Stimulated activated CD4-positive, alpha-beta T cell treated with anti-CD3 and anti-CD28 coated beads, Interleukin-1b, Interleukin-23, amount 100 ng/mL, for 48 hours (primary cell): ENCODE data around the gene PYM1.
A peak's percentile ranks its signal among the peaks of the same experiment; 100 is the strongest.

Experiments used
- DNase-seq: peaks from one replicate; pipeline ENCODE4 v3.0.0-alpha.2; 2020

Gene PYM1

DNA sequence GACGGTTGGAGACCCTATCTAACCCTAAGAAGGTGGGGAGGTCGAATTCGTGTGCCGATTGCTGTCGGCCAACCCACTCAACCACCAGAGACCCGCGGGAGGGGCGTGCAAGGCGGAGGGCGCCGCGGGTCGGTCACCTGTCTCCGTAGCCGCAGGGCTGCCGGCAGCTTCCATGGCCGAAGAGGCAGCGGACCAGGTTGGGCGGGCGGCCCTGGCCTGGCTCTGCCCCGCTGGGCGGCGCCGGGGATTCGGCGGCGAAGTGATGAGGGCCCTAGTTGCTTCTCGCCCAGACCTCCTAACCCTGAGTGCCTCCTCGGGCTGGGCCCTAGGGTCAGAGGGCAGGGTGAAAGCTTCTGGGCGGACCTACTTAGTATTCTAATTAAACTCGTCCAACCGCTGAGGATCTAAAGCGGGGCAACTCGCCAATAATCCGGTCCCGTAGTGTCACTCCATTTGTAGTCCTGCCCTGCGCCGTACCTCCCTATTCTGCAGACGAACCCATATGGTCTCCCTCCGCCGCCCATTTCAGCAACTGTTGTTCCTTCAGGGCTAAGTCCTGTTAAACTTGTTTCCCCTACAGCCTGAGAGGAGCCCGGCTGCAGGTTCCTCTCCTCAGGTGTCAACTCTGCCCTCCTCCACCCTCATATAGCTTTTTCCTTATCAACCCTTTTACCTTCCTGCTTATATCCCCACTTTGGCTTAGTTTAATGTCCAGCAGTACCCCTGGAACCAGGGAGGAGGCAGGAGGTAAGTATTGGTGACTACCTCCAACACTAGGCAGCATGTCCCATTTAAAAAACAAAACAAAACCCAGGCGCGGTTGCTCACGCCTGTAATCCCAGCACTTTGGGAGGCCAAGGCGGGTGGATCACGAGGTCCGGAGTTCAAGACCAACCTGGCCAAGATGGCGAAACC lies at the start of gene PYM1:
TSS of gene PYM1 (minus strand) at position 307 of the 915 bp plus-strand sequence. CDS start at position 174, 133 bp downstream.
- peak; percentile 80 for DNase-seq

DNA sequence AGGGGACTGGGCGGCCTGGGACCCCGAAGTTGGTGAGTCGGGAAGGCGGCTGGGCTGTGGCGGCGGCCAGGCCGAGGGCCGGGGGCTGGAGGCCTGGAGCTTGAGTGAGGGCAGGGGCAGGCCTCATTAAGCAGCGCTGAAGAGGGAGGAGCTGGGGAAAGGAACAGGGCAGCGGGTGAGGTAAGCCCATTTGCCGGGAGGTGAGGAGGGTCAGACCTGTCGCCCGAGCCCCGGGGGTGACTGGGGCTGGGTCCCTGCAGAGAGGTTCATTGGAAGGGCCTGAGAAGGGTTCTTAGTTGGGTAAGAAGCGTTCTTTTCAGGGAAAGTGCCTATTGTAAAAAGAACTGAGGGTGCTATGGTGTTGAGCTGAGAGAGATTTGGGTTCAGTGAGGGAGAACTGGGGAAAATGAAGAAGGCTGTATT lies 46.6 kb upstream of the PYM1 start:
- DNase-seq = peak; percentile 41

DNA sequence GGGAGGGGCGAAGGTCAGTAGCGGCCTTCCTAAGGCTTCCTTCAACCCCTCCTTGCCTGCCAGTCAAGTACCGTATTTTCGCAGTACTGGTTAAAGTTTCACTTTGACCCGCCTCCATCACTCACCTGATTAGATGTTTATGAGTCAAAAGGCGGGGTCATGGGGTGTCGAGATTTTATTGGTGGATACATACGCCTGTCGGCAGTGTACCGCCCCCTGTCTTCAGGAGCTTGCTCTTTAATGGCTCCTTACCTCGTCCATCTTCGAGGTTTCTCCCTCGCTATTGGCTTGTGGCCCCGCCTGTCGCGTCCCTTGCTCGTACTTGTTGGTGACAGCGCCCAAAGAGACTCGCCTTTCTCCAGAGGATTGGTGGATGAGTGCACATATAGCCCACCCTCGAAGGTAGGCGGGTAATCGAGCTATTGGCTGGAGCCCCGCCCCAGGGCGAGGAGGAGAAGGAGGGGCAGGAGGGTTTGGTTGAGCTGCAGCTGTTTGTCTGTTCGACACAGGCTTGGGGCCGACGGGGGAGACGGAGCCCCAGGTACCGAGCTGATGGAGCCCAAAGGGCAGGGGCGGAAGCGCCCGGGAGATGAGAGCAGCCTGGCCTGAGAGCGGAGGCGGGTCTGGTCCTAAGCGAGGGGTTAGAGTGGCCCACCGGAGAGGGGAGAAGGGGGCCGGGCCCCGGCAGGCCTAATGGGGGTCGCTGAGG lies 46.1 kb upstream of the PYM1 start, which contains the start of gene RAB5B:
TSS of gene RAB5B (plus strand) at position 480 of the 709 bp plus-strand sequence. CDS start 12,883 bp downstream, outside the sequence.
- peak; percentile 99 for DNase-seq

DNA sequence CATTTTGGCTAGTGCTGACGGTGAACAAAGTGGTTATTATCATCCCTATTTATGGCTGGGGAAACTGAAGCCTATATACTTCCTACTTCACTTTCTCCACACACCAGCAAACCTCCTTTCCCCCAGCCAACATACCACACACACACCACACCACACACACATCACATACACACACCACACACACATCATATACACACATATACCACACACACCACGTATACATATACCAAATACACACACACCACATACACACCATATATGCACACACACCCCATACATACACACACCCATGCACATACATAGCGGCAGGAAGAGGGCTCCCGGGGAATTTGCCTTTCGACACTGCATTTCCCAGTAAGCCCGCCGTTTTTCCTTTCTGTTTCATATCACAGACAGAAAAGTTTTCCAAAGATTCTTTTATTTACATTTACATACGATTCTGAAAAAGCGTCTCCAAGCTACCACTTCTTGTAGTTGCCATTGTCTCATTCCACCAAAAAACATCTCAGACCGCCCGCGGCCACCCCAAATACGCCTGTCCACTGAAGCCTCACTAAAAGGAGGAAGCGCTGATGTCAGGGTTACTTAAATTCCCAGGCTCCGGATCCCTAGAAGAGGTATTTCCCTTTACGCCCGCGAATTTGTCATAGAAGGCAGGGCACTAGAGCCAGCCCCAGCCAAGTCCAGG lies 45.4 kb upstream of the PYM1 start:
- no peak for DNase-seq

DNA sequence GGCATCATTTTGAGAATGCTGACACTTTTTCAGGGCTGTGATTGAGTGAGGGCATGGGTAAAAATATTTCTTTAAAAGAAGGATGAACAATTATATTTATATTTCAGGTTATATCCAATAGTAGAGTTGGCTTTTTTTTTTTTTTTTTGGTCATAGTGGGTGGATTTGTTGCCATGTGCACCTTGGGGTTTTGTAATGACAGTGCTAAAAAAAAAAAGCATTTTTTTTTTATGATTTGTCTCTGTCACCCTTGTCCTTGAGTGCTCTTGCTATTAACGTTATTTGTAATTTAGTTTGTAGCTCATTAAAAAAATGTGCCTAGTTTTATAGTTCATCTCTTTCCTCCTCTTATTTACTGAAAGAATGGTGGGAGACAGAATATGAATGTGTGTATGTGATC lies 44.8 kb upstream of the PYM1 start:
- no peak for DNase-seq

DNA sequence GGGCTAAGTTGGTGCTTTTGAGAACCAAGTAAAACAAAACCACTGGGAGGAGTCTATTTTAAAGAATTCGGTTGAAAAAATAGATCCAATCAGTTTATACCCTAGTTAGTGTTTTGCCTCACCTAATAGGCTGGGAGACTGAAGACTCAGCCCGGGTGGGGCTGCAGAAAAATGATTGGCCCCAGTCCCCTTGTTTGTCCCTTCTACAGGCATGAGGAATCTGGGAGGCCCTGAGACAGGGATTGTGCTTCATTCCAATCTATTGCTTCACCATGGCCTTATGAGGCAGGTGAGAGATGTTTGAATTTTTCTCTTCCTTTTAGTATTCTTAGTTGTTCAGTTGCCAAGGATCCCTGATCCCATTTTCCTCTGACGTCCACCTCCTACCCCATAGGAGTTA lies 44.3 kb upstream of the PYM1 start:
- DNase-seq = no peak

DNA sequence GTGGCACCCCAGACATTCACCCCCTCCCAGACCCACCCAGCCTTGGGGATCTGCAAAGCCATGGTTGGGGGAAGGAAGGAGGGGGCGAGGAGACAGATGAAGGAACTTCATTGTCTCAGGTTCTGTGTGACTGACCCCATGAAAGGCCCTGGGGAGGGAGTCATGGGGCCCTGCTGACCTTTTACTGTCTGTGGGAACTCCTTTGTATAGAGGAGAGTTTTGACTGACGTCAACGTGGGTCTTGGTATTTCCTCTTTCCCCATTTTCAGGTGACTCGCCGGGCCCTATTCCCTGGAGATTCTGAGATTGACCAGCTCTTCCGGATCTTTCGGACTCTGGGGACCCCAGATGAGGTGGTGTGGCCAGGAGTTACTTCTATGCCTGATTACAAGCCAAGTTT lies 43.1 kb upstream of the PYM1 start:
- DNase-seq = no peak

DNA sequence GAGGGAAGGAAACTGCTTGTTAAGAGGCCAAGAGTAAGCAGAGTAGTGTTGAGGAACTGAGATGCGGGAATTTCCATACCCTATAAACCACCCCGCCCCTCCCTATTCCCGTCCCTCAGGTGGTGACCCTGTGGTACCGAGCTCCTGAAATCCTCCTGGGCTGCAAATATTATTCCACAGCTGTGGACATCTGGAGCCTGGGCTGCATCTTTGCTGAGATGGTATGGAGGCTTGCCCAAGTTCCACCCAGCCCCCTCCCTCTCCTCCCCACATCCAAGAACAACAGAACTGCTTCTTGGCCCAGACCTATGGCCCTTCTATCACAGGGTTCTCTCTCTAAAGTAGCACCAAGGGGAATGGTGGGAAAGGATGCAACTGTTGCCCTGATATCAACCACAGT lies 41.7 kb upstream of the PYM1 start:
- no peak for DNase-seq

DNA sequence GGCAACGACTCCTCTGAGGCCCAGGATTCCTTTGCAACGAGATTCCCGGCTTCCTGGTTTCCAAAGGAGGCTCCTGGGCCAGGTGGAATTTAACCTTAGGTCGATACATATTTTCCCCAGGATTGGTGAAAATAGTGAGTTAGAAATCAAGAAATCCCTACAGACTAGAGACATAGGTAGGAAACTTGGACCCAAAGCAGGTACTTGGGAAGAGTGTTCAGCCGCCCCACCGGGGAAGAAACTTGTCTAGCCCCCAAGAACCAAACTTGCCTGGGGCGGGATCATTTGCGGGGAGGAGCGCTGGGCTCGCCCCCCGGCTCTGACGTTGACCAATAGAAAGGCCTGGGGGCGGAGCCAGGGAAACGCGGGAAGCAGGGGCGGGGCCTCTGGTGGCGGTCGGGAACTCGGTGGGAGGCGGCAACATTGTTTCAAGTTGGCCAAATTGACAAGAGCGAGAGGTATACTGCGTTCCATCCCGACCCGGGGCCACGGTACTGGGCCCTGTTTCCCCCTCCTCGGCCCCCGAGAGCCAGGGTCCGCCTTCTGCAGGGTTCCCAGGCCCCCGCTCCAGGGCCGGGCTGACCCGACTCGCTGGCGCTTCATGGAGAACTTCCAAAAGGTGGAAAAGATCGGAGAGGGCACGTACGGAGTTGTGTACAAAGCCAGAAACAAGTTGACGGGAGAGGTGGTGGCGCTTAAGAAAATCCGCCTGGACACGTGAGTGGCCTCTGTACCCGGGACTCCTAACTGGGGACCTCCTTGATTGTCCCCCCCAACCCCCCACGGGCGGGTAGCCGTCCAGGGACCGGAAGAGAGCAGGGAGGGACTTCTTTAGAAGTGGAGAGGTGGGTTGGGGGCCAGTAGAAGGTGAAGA lies 39.0 kb upstream of the PYM1 start, which contains the start of gene CDK2:
TSS of gene CDK2 (plus strand) at position 423 of the 874 bp plus-strand sequence. CDS start at position 602, 179 bp downstream.
- peak; percentile 91 for DNase-seq

DNA sequence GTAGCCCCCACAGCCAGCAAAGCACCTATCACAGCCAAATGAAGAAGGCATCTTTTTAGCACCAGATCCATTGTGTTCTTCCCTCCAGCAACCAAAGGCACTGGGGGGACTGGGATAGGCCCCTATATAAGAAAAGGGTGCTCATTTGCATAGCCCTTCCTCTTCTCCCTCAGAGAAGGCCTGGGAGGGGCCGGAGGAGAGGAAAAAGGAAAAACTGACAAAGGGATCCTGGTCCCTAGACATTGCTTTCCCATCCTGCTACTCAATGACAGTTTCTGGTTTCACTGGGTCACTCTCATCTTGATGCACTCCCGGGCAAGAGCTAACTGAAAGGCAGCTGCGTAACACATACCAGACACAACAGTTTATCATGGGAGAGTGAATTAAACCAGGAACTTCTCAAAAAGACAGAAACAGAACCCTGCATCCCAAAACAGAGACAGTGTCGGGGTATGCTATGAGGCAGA lies 38.3 kb upstream of the PYM1 start, which contains the start of gene PMEL:
TSS of gene PMEL (minus strand) at position 102 of the 467 bp plus-strand sequence. CDS start at position 71, 31 bp downstream.
- no peak for DNase-seq

DNA sequence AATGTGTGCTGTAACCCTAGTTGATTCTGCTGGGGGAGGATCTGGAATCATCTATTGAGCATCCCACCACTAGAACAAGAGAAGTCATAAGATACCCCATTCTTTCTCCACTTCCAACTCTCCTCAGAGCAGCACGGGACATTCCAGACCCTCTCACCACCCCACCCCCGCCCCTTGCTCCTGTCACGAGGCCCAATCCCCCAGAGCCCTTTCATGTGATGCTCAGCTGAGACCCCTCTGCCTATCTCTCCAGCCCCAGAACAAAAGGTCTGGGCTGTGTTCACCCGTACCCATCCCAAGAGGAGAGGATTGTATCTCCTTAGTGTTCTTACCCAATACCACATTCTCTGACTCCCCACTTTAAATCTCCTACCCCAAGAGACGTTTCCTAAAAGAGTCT lies 37.5 kb upstream of the PYM1 start:
- no peak for DNase-seq

DNA sequence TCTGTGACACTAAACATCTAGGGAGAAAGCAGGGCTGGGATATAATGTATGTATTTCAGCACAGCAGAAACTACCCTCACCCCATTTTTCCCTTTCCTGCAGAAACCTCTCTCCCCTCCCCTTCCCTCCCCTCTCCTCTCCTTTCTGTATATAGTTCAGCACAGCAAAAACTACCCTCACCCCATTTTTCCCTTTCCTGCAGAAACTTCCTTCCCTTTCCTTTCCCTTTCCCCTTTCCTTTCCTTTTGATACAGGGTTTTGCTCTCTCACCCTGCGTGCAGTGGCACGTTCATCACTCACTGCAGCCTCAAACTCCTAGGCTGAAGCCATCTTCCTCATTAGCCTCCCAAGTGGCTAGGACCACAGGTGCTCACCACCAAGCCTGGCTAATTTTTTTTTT lies 36.1 kb upstream of the PYM1 start:
- DNase-seq = no peak

DNA sequence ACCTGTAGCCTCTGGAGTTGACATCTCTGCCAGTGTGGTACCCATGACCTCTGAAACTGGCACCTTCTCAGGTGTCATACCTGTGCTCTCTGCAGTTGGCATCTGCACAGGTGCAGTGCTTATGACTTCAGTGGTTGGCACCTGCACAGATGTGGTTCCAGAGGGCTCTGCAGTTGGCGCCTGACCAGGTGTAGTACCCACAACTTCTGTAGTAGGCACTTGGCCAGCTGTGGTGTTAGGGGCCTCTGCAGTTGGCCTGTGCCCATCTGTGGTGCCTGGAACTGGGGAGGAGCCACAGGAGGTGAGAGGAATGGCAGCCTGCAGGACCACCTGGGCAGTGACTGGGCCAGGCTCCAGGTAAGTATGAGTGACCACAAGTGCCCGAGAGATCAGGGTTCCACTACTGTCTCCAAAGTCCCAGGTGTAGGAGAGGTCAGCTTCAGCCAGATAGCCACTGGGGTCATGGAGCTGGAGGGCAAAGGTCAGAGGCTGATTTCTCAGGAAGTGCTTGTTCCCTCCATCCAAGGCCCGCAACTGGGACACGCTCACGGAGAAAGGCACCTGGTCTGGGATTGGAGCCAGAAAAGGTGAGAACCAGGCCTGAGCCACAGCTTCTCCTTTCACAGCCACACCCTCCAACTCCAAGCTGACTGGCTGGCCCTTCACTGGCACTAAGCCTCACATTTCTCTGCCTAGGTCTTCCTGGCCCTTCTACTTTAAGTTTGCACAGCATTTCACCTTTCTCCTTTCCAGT lies 29.6 kb upstream of the PYM1 start:
- DNase-seq = no peak

DNA sequence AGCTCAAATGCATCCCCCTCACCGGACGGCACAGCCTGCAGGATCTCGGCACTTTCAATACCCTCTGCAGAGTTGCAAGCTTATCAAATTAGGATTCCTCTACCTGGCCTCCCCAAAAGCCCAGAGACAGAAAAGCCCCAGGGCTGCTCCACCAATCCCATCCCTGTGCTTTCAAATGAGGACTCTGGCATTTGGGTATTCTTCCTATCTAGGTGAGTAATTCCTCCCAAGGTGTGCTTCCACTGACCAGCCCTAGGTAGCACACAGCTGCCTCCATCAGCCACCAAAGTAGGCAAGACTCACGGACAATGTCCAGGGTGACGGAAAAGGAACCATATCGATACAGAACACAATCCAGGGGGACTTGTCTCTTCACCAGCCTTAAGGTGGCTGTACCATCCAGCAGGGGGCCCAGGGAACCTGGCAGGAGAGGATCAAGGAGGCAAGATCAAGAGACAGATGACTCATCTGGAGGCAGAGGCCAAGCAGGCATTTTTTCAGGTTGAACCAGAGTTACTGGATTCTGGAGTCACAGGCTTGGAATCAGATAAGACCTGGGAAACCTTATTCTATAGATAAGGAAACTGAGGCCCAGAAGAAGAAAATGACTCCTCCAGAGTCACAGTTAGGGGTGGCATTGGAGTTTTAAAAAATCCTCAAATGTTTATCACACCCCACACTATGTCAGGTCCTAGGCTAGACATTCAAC lies 28.3 kb upstream of the PYM1 start:
- DNase-seq = peak; percentile 67

DNA sequence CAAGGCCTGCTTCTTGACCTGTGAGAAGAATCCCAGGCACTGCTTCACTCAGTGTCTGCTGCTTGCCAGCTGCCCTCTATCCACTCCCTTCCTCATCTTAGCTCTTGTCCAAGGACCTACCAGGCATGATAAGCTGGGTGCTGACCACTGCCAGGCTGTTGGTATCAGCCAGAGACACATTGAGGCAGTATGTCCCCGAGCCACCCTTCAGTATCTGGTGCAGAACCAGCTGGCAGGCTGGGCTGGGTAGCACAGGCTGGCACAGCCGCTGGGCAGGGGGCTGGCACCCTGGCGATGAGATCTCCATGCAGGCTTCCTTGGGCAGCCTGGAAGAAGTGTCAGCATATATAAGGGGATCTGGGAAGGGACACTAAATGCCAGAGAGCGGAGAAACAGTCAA lies 27.6 kb upstream of the PYM1 start:
- no peak for DNase-seq

DNA sequence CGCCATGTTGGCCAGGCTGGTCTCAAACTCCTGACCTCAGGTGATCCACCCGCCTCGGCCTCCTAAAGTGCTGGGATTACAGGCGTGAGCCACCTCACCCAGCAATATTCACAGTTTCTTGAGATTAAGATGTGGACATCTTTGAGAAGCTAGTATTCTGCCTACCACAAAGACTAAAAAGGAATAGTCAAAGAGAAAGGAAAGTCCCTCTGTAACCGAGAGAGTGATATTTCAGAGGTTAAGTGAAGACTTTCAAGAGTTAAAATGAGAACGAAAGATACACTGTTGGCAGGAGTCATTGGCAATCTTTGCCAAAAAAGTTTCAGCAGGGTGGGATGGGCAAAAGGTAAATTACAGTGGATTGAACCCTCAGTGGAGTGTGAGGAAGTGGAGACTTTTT lies 18.9 kb upstream of the PYM1 start:
- no peak for DNase-seq

DNA sequence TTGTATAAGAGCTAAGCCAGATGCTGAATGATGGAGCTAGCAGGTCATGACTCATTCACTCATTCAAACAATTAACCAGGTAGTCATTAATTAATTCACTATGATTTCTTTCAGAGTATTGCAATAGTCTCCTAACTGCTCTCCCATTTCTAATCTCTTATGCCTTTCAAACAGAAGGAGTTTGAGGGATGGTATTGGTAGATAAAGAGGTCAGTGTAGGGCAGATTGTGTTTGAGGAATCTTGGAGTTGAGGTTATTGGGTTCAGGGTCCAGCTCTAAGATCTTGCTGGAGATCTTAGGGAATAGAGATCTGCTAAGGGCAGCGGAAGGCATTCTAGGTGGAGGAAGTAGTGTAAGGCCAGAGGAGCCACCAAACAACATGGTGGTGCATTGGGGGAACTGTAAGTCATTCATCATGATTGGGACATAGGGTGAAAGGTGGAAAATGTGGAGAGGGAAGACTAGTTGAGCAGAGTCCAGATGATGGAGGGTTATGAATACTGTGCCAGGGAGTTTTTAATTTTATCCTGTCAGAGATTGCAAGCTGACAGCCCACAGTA lies 15.0 kb upstream of the PYM1 start:
- no peak for DNase-seq

DNA sequence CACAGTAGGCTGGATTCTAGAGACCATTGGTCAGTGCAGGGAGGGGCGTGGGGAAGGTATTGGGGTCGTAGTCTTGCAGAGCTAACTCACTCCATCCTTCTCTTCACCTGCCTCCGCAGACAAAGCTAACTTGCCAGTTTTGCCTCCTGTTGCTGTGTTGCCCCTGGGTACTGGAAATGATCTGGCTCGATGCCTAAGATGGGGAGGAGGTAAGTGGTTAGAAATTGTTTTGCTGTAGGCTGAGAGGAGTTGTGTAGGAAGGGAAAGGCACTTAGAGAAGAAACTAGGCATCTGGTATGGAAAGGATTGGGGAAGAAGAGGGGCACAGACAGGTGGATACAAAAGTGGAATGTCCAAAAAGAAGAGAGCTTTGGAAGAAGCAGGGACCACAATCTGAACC lies 14.4 kb upstream of the PYM1 start:
- DNase-seq = no peak

DNA sequence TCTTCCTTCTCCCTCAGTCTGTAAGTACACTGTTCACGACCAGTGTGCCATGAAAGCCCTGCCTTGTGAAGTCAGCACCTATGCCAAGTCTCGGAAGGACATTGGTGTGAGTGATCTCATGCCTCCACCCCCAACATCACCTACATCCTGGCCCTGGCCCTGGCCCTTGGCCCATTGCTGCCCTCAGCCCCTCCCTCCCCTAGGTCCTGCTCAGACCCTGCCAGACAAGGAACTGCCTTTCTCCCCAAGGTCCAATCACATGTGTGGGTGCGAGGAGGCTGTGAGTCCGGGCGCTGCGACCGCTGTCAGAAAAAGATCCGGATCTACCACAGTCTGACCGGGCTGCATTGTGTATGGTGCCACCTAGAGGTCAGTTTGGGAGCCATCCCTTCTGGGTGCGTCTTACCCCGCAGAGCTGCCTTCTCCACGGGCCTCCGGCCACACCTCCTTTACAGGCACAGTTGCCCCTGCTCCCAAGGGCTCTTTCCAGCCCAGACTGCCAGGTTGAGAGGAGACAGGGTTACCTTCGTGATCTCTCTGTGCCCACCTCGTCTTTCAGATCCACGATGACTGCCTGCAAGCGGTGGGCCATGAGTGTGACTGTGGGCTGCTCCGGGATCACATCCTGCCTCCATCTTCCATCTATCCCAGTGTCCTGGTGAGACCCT lies 12.5 kb upstream of the PYM1 start:
- DNase-seq = peak; percentile 82
